Suprapubic skin (tissue), 4 donors: ENCODE measurements around the gene CACNA1I.

Experiments
- CTCF ChIP-seq, 2 donors: fragments of 200-600 bp in 1 of 2; fragments of 450-650 bp in 1 of 2; sonication (generic) in 1 of 2; IDR thresholded peaks; one replicate each; pipeline ENCODE4 v1.5.1; 2016 to 2019; ENCODE audit warnings: antibody characterized with exemption in 2 of 2, mild to moderate bottlenecking in 1 of 2, moderate library complexity in 1 of 2
- EP300 ChIP-seq: sonication (generic); formaldehyde crosslinking; IDR thresholded peaks from one replicate; pipeline ENCODE4 v1.6.1; 2017; ENCODE audit warnings: antibody characterized with exemption
- POLR2A ChIP-seq, 2 donors: fragments of 450-650 bp; IDR thresholded peaks; one replicate each; pipeline ENCODE4 v1.6.1; 2017; ENCODE audit warnings: antibody characterized with exemption in 2 of 2, mild to moderate bottlenecking in 2 of 2, moderate library complexity in 2 of 2
- POLR2AphosphoS5 ChIP-seq, 3 donors: sonication (generic); formaldehyde crosslinking; IDR thresholded peaks; one replicate each; pipeline ENCODE4 v1.6.1; 2017; ENCODE audit warnings: antibody characterized with exemption in 3 of 3

DNA sequence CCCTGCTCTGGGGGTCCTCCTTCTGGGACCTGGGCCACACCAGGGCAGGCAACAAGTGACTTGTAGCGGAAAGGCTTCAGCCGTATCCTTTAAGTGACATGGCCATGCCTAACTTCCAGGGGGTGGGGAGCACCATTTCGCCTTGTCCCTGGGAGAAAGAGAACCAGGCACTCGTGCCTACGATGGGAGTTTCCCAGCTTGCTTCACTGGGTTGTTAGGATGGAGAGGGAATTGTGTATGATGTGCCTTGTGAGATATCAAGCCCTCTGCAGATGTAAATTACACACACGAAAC, 151.4 kb downstream of the CACNA1I start:
- TF ChIP-seq CTCF (IDR thresholded peaks at IDR 0.05) = no peak
- no peak for TF ChIP-seq POLR2AphosphoS5 (IDR thresholded peaks at IDR 0.05)
- no peak for TF ChIP-seq POLR2A (IDR thresholded peaks at IDR 0.05)
- TF ChIP-seq EP300 = no peak
